HG03060 (cell line): ENCODE data around the gene LRRC27.
"Not testable (repeated sequence)": the region's sequence is repeated elsewhere in the genome, so short reads cannot be mapped to it uniquely, and the experiment has no call there.

Experiments
- ATAC-seq: cut with Tn5 transposase; IDR thresholded peaks from one replicate; pipeline ENCODE4 v1.9.1; 2021; ENCODE audit warnings: low read depth, moderate number of reproducible peaks; ENCODE audit not compliant: unreplicated experiment

LRRC27 gene

DNA sequence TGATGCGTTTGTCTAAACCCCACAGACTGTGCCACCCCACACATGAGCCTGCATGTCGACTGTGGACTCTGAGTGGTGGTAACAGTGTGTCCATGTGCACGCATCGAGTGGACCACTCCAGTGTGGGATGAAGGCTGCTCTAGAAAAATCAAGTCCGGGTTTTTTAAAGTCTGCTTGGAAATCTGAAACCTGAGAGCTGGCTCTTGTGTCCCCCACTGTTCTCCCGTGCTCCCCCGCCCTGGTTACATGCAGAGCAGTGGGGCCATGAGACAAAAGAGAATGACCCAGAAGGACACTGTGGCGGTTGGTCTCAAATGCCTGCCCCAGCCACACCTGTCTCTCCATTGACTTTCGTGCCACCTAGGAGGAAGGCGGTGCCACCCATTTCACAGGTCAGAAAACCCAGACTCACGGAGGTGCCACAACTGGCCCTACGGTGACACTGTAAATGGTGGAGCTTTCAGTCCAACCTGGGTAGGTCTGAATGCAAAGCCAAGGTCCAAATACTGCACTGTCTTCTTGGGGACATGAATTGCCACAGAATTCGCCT is 37.7 kb downstream of the LRRC27 start:
- no peak for ATAC-seq

GRCh38 chr10:132370426-132371340 is 38.7 kb downstream of the LRRC27 start:
- no peak for ATAC-seq

DNA sequence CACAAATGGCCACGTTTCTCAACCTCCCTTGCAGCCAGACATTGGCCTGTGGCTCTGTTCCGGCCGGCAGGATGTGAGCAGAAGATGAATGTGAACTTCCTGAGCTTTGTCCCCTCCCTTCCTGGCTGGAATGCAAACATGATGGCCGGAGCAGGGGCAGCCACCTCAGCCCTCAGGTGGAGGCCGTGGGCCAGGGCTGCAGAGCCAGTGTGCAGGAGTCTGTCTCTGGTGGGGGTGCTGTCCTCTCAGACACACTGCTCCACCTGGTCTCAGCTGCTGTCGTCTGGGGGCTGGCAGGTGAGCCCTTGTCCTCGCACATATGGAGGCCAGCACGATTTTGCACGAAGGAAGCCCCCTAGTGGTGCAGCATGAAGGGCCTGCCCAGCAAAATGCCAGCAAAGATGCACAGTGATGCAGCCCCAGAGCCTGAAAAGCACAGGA is 39.7 kb downstream of the LRRC27 start:
- ATAC-seq, result no peak

GRCh38 chr10:132372516-132373095 is 40.6 kb downstream of the LRRC27 start:
- ATAC-seq, result no peak

GRCh38 chr10:132373241-132373955 is 41.4 kb downstream of the LRRC27 start:
- no peak for ATAC-seq

DNA sequence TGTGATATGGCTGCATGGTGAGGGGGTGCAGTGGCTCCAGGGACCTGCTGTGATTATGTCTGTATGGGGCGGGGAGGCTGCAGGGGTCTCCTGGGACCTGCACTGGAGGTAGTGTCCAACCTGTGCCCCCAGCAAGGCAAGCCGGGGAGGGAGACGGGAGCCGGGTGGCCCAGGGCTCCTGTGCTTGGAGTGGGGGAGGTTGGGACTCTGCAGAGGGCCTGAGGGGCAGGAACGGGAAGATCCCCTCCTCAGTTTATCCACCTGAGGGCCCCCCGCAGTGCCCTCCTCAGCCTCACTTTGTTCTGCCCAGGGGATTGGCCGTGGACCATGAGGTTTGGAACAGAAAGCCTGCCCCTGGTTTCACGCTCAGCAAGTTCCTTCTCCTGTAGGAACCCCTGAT is 42.2 kb downstream of the LRRC27 start:
- no peak for ATAC-seq

- ATAC-seq, result no peak
These were observed 42.6 kb downstream of the LRRC27 start for GRCh38 chr10:132374612-132375011.

- ATAC-seq, result no peak
These were observed 43.3 kb downstream of the LRRC27 start for GRCh38 chr10:132375116-132375794.

DNA sequence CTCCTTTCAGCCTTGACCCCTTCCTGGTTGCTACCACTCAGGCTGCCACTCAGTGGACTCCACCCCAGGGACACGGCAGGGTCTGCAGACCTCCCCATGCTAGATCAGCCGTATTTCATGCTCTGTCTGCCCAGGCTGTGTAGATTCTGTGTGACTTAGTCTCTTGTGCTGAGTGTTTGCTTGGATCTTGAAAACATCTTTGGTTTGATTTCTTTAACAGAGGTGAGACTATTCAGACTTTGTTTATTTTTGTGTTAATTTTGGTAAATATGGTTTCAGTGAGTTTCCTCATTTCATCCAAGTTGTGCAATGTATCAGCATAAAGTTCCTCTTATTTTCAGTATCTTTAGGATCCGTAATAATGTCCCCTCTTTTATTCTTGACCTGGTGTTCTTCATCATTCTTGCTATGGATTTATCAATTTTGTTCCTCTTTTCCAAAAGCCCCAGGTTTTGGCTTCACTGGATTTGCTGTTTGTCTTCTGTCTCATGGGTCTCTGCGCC is 43.9 kb downstream of the LRRC27 start:
- ATAC-seq, result no peak

GRCh38 chr10:132376394-132376851 is 44.4 kb downstream of the LRRC27 start:
- ATAC-seq, result no peak

- no peak for ATAC-seq
These were observed 45.3 kb downstream of the LRRC27 start for GRCh38 chr10:132377326-132377725.

DNA sequence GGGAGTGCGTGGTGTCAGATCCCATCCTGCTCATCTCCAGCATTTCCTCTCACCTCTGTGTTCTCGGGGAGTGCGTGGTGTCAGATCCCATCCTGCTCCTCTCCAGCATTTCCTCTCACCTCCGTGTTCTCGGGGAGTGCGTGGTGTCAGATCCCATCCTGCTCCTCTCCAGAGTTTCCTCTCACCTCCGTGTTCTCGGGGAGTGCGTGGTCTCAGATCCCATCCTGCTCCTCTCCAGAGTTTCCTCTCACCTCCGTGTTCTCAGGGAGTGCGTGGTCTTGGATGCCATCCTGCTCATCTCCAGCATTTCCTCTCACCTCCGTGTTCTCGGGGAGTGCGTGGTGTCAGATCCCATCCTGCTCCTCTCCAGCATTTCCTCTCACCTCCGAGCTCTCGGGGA is 47.0 kb downstream of the LRRC27 start:
- not testable (repeated sequence) for ATAC-seq

GRCh38 chr10:132380986-132381385 is 49.0 kb downstream of the LRRC27 start:
- ATAC-seq, result not testable (repeated sequence)

DNA sequence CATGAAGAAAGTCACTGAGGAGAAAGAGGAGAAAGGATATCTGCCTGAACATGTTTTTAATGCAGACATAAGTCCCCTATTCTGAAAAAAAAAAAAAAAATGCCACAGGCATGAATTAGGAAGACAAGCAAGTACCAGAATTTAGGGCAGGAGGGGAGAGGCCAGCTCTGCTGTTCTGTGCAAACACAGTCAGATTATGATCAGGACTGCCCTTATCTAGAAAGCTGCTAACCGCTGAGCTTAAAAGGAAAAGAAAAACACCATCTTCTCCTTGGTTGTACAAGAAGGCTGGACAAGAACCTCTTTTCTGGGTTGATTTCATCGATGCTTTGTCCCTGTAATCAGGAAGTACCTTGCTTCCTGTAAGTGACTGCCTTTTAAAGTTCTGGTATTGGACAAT is 49.7 kb downstream of the LRRC27 start:
- ATAC-seq, result no peak

- no peak for ATAC-seq
These were observed 50.4 kb downstream of the LRRC27 start for GRCh38 chr10:132382231-132382922.

- no peak for ATAC-seq
These were observed 51.1 kb downstream of the LRRC27 start for GRCh38 chr10:132383101-132383500.

- no peak for ATAC-seq
These were observed 51.8 kb downstream of the LRRC27 start for GRCh38 chr10:132383751-132384196.

GRCh38 chr10:132384618-132385388 is 52.8 kb downstream of the LRRC27 start:
- no peak for ATAC-seq

- ATAC-seq, result no peak
These were observed 53.3 kb downstream of the LRRC27 start for GRCh38 chr10:132385389-132385667.
